Common myeloid progenitor, CD34-positive (primary cell): Measurements from ENCODE around the gene PPM1E.

Experiments
- CTCF ChIA-PET: fragments of 350-600 bp; sonication (Branson Sonifier 250); formaldehyde crosslinking; loops from one replicate; lab custom pipeline; 2021; ENCODE audit warnings: antibody characterized with exemption; lab: Charles Lee
- POLR2A ChIA-PET: fragments of 350-600 bp; sonication (Branson Sonifier 250); formaldehyde crosslinking; loops from one replicate; lab custom pipeline; 2021; ENCODE audit warnings: antibody characterized with exemption; lab: Charles Lee
- DNase-seq, 3 donors: peaks; one replicate each; pipeline versions ENCODE4 v3.0.0 to v3.0.0-alpha.2; 2013
- H3K27ac ChIP-seq, 2 experiments: 1 replicate in 1 of 2; 2 replicates in 1 of 2; pipeline ENCODE4 v1.7.0; 2013; ENCODE audit warnings: inconsistent platforms in 2 of 2, low read length in 2 of 2, mild to moderate bottlenecking in 2 of 2, low read depth in 1 of 2, moderate library complexity in 1 of 2; ENCODE audit not compliant: severe bottlenecking in 2 of 2, insufficient read depth in 1 of 2, poor library complexity in 1 of 2
- H3K27me3 ChIP-seq, 5 experiments: replicated peaks in 2 of 5; 1 replicate in 3 of 5; 2 replicates in 2 of 5; pipeline versions ENCODE4 v1.6.1 to v1.7.0; 2013; ENCODE audit warnings: low read length in 4 of 5, mild to moderate bottlenecking in 2 of 5, moderate library complexity in 2 of 5, inconsistent platforms in 1 of 5; ENCODE audit not compliant: insufficient read depth in 5 of 5, control insufficient read depth in 4 of 5
- H3K36me3 ChIP-seq, 4 experiments: 1 replicate in 2 of 4; 2 replicates in 2 of 4; pipeline versions ENCODE4 v1.6.1 to v1.7.0; 2013; ENCODE audit warnings: low read length in 3 of 4, control low read depth in 1 of 4, mild to moderate bottlenecking in 1 of 4; ENCODE audit not compliant: control insufficient read depth in 4 of 4, insufficient read depth in 4 of 4
- H3K4me1 ChIP-seq, 4 experiments: 1 replicate in 3 of 4; 2 replicates in 1 of 4; pipeline versions ENCODE4 v1.6.1 to v1.7.1; 2013; ENCODE audit warnings: low read length in 3 of 4, mild to moderate bottlenecking in 3 of 4, control low read depth in 1 of 4, inconsistent platforms in 1 of 4, moderate library complexity in 1 of 4; ENCODE audit not compliant: control insufficient read depth in 4 of 4, insufficient read depth in 4 of 4; ENCODE audit errors: control extremely low read depth in 1 of 4
- H3K4me3 ChIP-seq, 7 experiments: 1 replicate in 4 of 7; 2 replicates in 3 of 7; pipeline versions ENCODE4 v1.5.1 to v1.7.0; 2013; ENCODE audit warnings: mild to moderate bottlenecking in 7 of 7, low read length in 6 of 7, moderate library complexity in 6 of 7, inconsistent platforms in 2 of 7, low read depth in 2 of 7, control low read depth in 1 of 7; ENCODE audit not compliant: insufficient read depth in 4 of 7, control insufficient read depth in 1 of 7; ENCODE audit errors: extremely low read depth in 1 of 7
- H3K9me3 ChIP-seq, 5 experiments: 1 replicate in 4 of 5; 2 replicates in 1 of 5; pipeline versions ENCODE4 v1.6.1 to v1.7.1; 2013; ENCODE audit warnings: low read length in 4 of 5, mild to moderate bottlenecking in 2 of 5, inconsistent platforms in 1 of 5, low read depth in 1 of 5, moderate library complexity in 1 of 5; ENCODE audit not compliant: control insufficient read depth in 4 of 5, insufficient read depth in 2 of 5; ENCODE audit errors: control extremely low read depth in 1 of 5
- WGBS: methylation state at CpG from one replicate; pipeline ENCODE4 v1.1.5; 2013; ENCODE audit not compliant: insufficient coverage; 5-methylcytosine and 5-hydroxymethylcytosine counted together

Gene PPM1E

GRCh38 chr17:58811290-58811689, 55.6 kb downstream of the PPM1E start:
- CTCF ChIA-PET = no interaction called here
- Histone ChIP-seq H3K9me3 (no peaks in the 10 kb centered on the region), H3K36me3 (no peaks in the 10 kb centered on the region), H3K4me3 (no peak overlapping the region), H3K4me1 (no peaks in the 10 kb centered on the region), H3K27ac (no peak overlapping the region), H3K27me3 (peaks cover 0 to 2% (median 0%) of the 10 kb centered on the region in 5 experiments)
- DNase-seq = no peak
- WGBS = no CpG with 5 or more reads among the region's 3 CpGs
- POLR2A ChIA-PET = no interaction called here

DNA sequence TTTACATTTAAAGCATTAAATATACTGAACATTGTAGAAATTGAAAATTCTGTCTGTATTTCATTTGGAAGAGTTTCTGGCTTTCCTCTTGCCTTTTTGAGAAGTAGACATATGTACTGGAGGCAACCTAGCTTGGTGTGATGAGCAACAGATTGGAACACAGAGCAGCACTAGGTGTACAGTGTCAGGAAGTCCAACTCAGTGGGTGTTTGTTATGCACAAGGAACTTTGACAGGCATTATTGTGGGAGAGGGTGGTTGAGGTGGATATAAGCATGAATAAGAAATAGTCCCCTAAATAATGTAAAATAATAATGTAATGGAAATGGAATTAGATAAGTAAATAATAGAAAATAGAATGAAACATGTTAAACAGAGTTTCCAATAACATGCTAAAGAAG, 58.1 kb downstream of the PPM1E start:
- no peak overlapping the region for H3K27ac ChIP-seq
- ChIA-PET CTCF (no interaction called here), POLR2A (no interaction called here)
- H3K9me3 ChIP-seq = no peaks in the 10 kb centered on the region
- no peak overlapping the region for H3K4me3 ChIP-seq
- no peaks in the 10 kb centered on the region for H3K36me3 ChIP-seq
- DNase-seq = no peak
- no peaks in the 10 kb centered on the region for H3K4me1 ChIP-seq
- no peaks in the 10 kb centered on the region for H3K27me3 ChIP-seq

GRCh38 chr17:58818654-58819053, 63.0 kb downstream of the PPM1E start:
- no peak overlapping the region for H3K27ac ChIP-seq
- POLR2A ChIA-PET = no interaction called here

GRCh38 chr17:58822148-58823050, 66.7 kb downstream of the PPM1E start:
- DNase-seq = no peak
- Histone ChIP-seq H3K27ac (no peak overlapping the region), H3K36me3 (no peaks in the 10 kb centered on the region), H3K27me3 (no peaks in the 10 kb centered on the region), H3K4me1 (no peaks in the 10 kb centered on the region), H3K9me3 (no peaks in the 10 kb centered on the region), H3K4me3 (no peak overlapping the region)
- 79% methylated on average over 4 of the region's 6 CpGs for whole genome bisulfite sequencing
- CTCF ChIA-PET = interaction anchor here (1.0 kb wide), 1 partner anchor 12 kb away, joined by 3 read pairs; no protein-coding TSS in a partner anchor
- POLR2A ChIA-PET = no interaction called here

More at GRCh38 chr17:58818654-58819053, 63.0 kb downstream of the PPM1E start:
- Histone ChIP-seq H3K27me3 (no peaks in the 10 kb centered on the region), H3K36me3 (no peaks in the 10 kb centered on the region), H3K9me3 (no peaks in the 10 kb centered on the region), H3K4me1 (no peaks in the 10 kb centered on the region), H3K4me3 (no peak overlapping the region)
- CTCF ChIA-PET = no interaction called here
- 100% methylated on average over 2 of the region's 4 CpGs for WGBS
- no peak for DNase-seq

GRCh38 chr17:58823051-58823525, 67.4 kb downstream of the PPM1E start:
- Histone ChIP-seq H3K36me3 (no peaks in the 10 kb centered on the region), H3K27me3 (no peaks in the 10 kb centered on the region), H3K4me3 (no peak overlapping the region), H3K27ac (no peak overlapping the region), H3K4me1 (no peaks in the 10 kb centered on the region), H3K9me3 (no peaks in the 10 kb centered on the region)
- POLR2A ChIA-PET = no interaction called here
- CTCF ChIA-PET = no interaction called here
- DNase-seq = no peak
- WGBS = no CpG with 5 or more reads among the region's 2 CpGs

- CTCF ChIA-PET = no interaction called here
- H3K4me3 ChIP-seq = no peak overlapping the region
- H3K9me3 ChIP-seq = peaks cover 0 to 8% (median 4%) of the 10 kb centered on the region in 5 experiments
- no peaks in the 10 kb centered on the region for H3K36me3 ChIP-seq
- no peaks in the 10 kb centered on the region for H3K27me3 ChIP-seq
- no peak for DNase-seq
- H3K27ac ChIP-seq = no peak overlapping the region
- POLR2A ChIA-PET = no interaction called here
- WGBS = 96% methylated on average over 6 of the region's 10 CpGs
- H3K4me1 ChIP-seq = no peaks in the 10 kb centered on the region
Measured at GRCh38 chr17:58829172-58829637, 73.6 kb downstream of the PPM1E start.

- H3K4me3 ChIP-seq = no peak overlapping the region
- no peaks in the 10 kb centered on the region for H3K27me3 ChIP-seq
- DNase-seq = no peak
- peaks cover 0 to 8% (median 4%) of the 10 kb centered on the region in 5 experiments for H3K9me3 ChIP-seq
- no peaks in the 10 kb centered on the region for H3K36me3 ChIP-seq
- ChIA-PET CTCF (no interaction called here), POLR2A (no interaction called here)
- H3K4me1 ChIP-seq = no peaks in the 10 kb centered on the region
- WGBS = no CpG with 5 or more reads among the region's 1 CpG
- no peak overlapping the region for H3K27ac ChIP-seq
Measured at GRCh38 chr17:58831780-58832179, 76.1 kb downstream of the PPM1E start.
